Type B pancreatic cell (in vitro differentiated cells): ENCODE results near the gene GATA3. TPM values are rescaled to one million over a fixed set of nuclear protein-coding genes. Genes with fewer than 3 reads are reported as not detected.

Experiments used
- DNase-seq: peaks from one replicate; pipeline ENCODE4 v3.0.0; 2021; ENCODE audit warnings: mixed read lengths; ENCODE audit not compliant: unreplicated experiment; ENCODE audit errors: extremely low spot score
- H3K27ac Mint-ChIP-seq: 2 replicates; pipeline ENCODE4 v1.8.0; 2021; ENCODE audit warnings: mild to moderate bottlenecking, mixed read lengths
- H3K27me3 Mint-ChIP-seq: 2 replicates; pipeline ENCODE4 v1.8.0; 2021; ENCODE audit warnings: mixed read lengths
- H3K36me3 Mint-ChIP-seq: 2 replicates; pipeline ENCODE4 v1.8.0; 2021; ENCODE audit warnings: mixed read lengths
- H3K4me1 Mint-ChIP-seq: one replicate; pipeline ENCODE4 v1.8.0; 2021; ENCODE audit warnings: mixed read lengths; ENCODE audit not compliant: unreplicated experiment
- H3K4me3 Mint-ChIP-seq: 2 replicates; pipeline ENCODE4 v1.8.0; 2021; ENCODE audit warnings: mild to moderate bottlenecking, mixed read lengths
- H3K9me3 Mint-ChIP-seq: 2 replicates; pipeline ENCODE4 v1.8.0; 2021; ENCODE audit warnings: mixed read lengths
- CTCF ChIP-seq: fragments of 200-600 bp; sonication (generic); conservative IDR thresholded peaks from 2 replicates; pipeline ENCODE4 v1.5.0; 2021; ENCODE audit warnings: antibody characterized with exemption, mild to moderate bottlenecking
- total RNA-seq: library from RNA; stranded (reverse); gene quantifications from 2 replicates; pipeline ENCODE4 v1.2.1, GENCODE V29; 2021; ENCODE audit warnings: low replicate concordance

Gene GATA3
- total RNA-seq, 1 donor from 2014 or later: 18.5 TPM

- no peak for TF ChIP-seq CTCF
- no peak for DNase-seq
- Mint-ChIP-seq H3K27ac (no peak overlapping the region), H3K36me3 (no peaks in the 10 kb centered on the region), H3K27me3 (no peaks in the 10 kb centered on the region), H3K4me1 (peaks cover 7% of the 10 kb centered on the region), H3K4me3 (no peak overlapping the region), H3K9me3 (no peaks in the 10 kb centered on the region)
These were observed 59.1 kb downstream of the GATA3 start for GRCh38 chr10:8113616-8114015.

DNA sequence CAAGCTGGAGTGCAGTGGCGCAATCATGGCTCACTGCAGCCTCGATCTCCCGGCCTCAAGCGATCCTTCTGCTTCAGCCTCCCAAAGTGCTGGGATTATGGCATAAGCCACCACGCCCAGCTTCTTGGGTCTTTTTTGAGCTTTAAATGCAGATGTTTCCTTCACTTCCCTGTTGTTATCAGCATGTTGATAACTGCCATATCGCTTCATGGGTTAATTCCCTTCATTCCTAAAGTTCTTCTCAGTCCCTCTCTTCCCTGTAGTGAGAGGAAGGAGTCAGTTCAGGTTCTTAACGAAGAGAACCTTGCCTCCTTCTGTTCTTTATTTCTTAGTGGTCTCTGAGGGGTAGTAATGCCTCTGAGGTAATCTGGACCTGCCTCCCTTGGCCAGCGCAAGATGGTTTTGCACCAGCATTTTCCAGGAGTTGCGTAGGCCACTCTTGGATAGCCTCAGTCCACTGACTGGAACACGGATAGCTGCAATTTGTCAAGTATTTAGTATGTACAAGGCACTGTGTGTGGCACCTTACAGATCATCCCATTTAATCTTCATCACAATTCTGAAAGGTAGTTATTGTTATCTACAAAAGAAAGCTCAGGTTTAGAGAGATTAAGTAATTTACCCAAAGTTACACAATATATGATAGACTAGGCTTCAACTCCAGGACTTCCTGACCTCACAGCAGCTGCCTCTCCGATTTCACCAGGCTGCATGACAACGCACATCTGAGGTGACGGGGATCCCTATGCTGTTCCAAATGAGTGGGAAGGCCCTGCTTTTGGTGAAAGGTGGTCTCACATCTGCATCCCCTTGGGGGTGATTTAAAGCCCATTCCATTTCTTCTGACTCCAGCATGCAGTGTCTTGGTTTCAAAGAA lies 60.5 kb downstream of the GATA3 start:
- Mint-ChIP-seq H3K4me1 (peaks cover 7% of the 10 kb centered on the region), H3K4me3 (no peak overlapping the region), H3K36me3 (no peaks in the 10 kb centered on the region), H3K9me3 (no peaks in the 10 kb centered on the region), H3K27ac (no peak overlapping the region), H3K27me3 (no peaks in the 10 kb centered on the region)
- no peak for TF ChIP-seq CTCF
- DNase-seq: no peak

- TF ChIP-seq CTCF: no peak
- Mint-ChIP-seq H3K4me3 (no peak overlapping the region), H3K27me3 (no peaks in the 10 kb centered on the region), H3K4me1 (peaks cover 7% of the 10 kb centered on the region), H3K27ac (no peak overlapping the region), H3K36me3 (no peaks in the 10 kb centered on the region), H3K9me3 (no peaks in the 10 kb centered on the region)
- DNase-seq: no peak
These were observed 61.1 kb downstream of the GATA3 start for GRCh38 chr10:8115618-8115980.

GRCh38 chr10:8116474-8116873 lies 62.0 kb downstream of the GATA3 start:
- Mint-ChIP-seq H3K36me3 (no peaks in the 10 kb centered on the region), H3K9me3 (no peaks in the 10 kb centered on the region), H3K4me1 (peaks cover 7% of the 10 kb centered on the region), H3K27ac (no peak overlapping the region), H3K27me3 (no peaks in the 10 kb centered on the region), H3K4me3 (no peak overlapping the region)
- no peak for TF ChIP-seq CTCF
- no peak for DNase-seq

- H3K9me3 Mint-ChIP-seq: no peaks in the 10 kb centered on the region
- H3K27ac Mint-ChIP-seq: no peak overlapping the region
- DNase-seq: no peak
- H3K4me1 Mint-ChIP-seq: peaks cover 7% of the 10 kb centered on the region
- H3K27me3 Mint-ChIP-seq: no peaks in the 10 kb centered on the region
- H3K36me3 Mint-ChIP-seq: no peaks in the 10 kb centered on the region
- no peak overlapping the region for H3K4me3 Mint-ChIP-seq
- no peak for TF ChIP-seq CTCF
These were observed 62.5 kb downstream of the GATA3 start for GRCh38 chr10:8116926-8117493.
